Neural progenitor cell (in vitro differentiated cells): ENCODE results near the gene ITPR1.

Experiments
- CTCF ChIP-seq: fragments of 200-600 bp; sonication (generic); IDR thresholded peaks from 2 replicates; pipeline ENCODE4 v1.5.1; 2017; ENCODE audit warnings: antibody characterized with exemption, mild to moderate bottlenecking
- EZH2phosphoT487 ChIP-seq: fragments of 200-600 bp; sonication (generic); IDR thresholded peaks from 2 replicates; pipeline ENCODE4 v1.6.1; 2017; ENCODE audit warnings: antibody characterized with exemption

- TF ChIP-seq CTCF, result no peak
- TF ChIP-seq EZH2phosphoT487, result no peak
Observed at GRCh38 chr3:4689021-4689420, 195.9 kb downstream of the ITPR1 start.
